IMR-90 (cell line): ENCODE results near the gene PPP1R3D. TPM values are rescaled to one million over a fixed set of nuclear protein-coding genes. Genes with fewer than 3 reads are reported as not detected.

Experiments used
- ATAC-seq: fragments of 200-7000 bp; cut with Tn5 transposase; 2 replicates; pipeline ENCODE4 v1.9.1; 2020; ENCODE audit warnings: low read depth, mild to moderate bottlenecking, moderate library complexity
- BruUV-seq: library from RNA; stranded (reverse); fragments of 400-500 nt; replicated peaks from 2 replicates; lab custom pipeline; 2021; lab: Mats Ljungman, UMichigan
- CTCF ChIA-PET: fragments of 300-600 bp; formaldehyde crosslinking; extraction: SDS; loops from one replicate; lab custom pipeline; 2021; ENCODE audit warnings: antibody characterized with exemption; lab: Yijun Ruan, JAX
- POLR2A ChIA-PET: fragments of 300-600 bp; sonication (Branson Sonifier 250); formaldehyde crosslinking; loops from one replicate; lab custom pipeline; 2022; ENCODE audit warnings: antibody characterized with exemption; ENCODE audit not compliant: unreplicated experiment; lab: Charles Lee
- DNase-seq: peaks from one replicate; pipeline ENCODE4 v3.0.0; 2013
- H2AFZ ChIP-seq: replicated peaks from 2 replicates; pipeline ENCODE3; 2013; ENCODE audit warnings: low read length, mild to moderate bottlenecking; ENCODE audit not compliant: poor library complexity
- H2AK5ac ChIP-seq: 2 replicates; pipeline ENCODE4 v1.6.1; 2013; ENCODE audit warnings: low read depth, low read length, inconsistent platforms
- H2AK9ac ChIP-seq: replicated peaks from 2 replicates; pipeline ENCODE3; 2013; ENCODE audit warnings: mild to moderate bottlenecking, low read depth, low read length, moderate library complexity; ENCODE audit not compliant: poor library complexity
- H2BK120ac ChIP-seq: 2 replicates; pipeline ENCODE4 v1.6.1; 2013; ENCODE audit warnings: low read depth, low read length, inconsistent platforms
- H2BK15ac ChIP-seq: 3 replicates; pipeline ENCODE4 v1.6.1; 2013; ENCODE audit warnings: low read depth, low read length, inconsistent platforms
- H2BK20ac ChIP-seq: 2 replicates; pipeline ENCODE4 v1.6.1; 2013; ENCODE audit warnings: low read depth, mild to moderate bottlenecking, inconsistent platforms, low read length, moderate library complexity
- H2BK5ac ChIP-seq: 2 replicates; pipeline ENCODE4 v1.6.1; 2013; ENCODE audit warnings: mild to moderate bottlenecking, low read depth, low read length, inconsistent platforms; ENCODE audit not compliant: poor library complexity, severe bottlenecking
- H3K14ac ChIP-seq: replicated peaks from 2 replicates; pipeline ENCODE4 v1.6.1; 2013; ENCODE audit warnings: low read depth, low read length, inconsistent platforms
- H3K18ac ChIP-seq: 2 replicates; pipeline ENCODE4 v1.6.1; 2013; ENCODE audit warnings: low read depth, low read length, control low read depth
- H3K23ac ChIP-seq: 2 replicates; pipeline ENCODE4 v1.6.1; 2013; ENCODE audit warnings: low read depth, low read length, inconsistent platforms
- H3K27ac ChIP-seq: 2 replicates; pipeline ENCODE4 v1.5.1; 2013; ENCODE audit warnings: mild to moderate bottlenecking, control low read depth, low read length; ENCODE audit not compliant: insufficient read depth
- H3K27me3 ChIP-seq: 2 replicates; pipeline ENCODE4 v1.6.1; 2013; ENCODE audit warnings: low read length; ENCODE audit not compliant: control insufficient read depth, insufficient read depth
- H3K36me3 ChIP-seq: 2 replicates; pipeline ENCODE4 v1.6.1; 2013; ENCODE audit warnings: low read length, mixed read lengths; ENCODE audit not compliant: control insufficient read depth, insufficient read depth
- H3K4ac ChIP-seq: 2 replicates; pipeline ENCODE4 v1.6.1; 2013; ENCODE audit warnings: low read depth, low read length, inconsistent platforms
- H3K4me1 ChIP-seq: 2 replicates; pipeline ENCODE4 v1.6.1; 2013; ENCODE audit warnings: low read length, mixed read lengths; ENCODE audit not compliant: control insufficient read depth, insufficient read depth
- H3K4me2 ChIP-seq: 2 replicates; pipeline ENCODE4 v1.6.1; 2013; ENCODE audit warnings: low read depth, mild to moderate bottlenecking, control low read depth, low read length, moderate library complexity
- H3K4me3 ChIP-seq: 2 replicates; pipeline ENCODE4 v1.5.1; 2013; ENCODE audit warnings: low read depth, mild to moderate bottlenecking, control low read depth, low read length, moderate library complexity; ENCODE audit not compliant: insufficient read depth
- H3K56ac ChIP-seq: 2 replicates; pipeline ENCODE4 v1.6.1; 2013; ENCODE audit warnings: low read length, inconsistent platforms; ENCODE audit not compliant: insufficient read depth; ENCODE audit errors: extremely low read depth
- H3K79me1 ChIP-seq, 2 experiments: 2 replicates each; pipeline ENCODE4 v1.6.1; 2013; ENCODE audit warnings: low read length in 2 of 2, inconsistent platforms in 1 of 2, low read depth in 1 of 2
- H3K9ac ChIP-seq: 2 replicates; pipeline ENCODE4 v1.6.1; 2013; ENCODE audit warnings: low read depth, low read length, control low read depth
- H3K9me1 ChIP-seq: 2 replicates; pipeline ENCODE4 v1.6.1; 2013; ENCODE audit warnings: low read length, inconsistent platforms; ENCODE audit not compliant: insufficient read depth
- H3K9me3 ChIP-seq: 2 replicates; pipeline ENCODE4 v1.6.1; 2013; ENCODE audit warnings: low read length; ENCODE audit not compliant: control insufficient read depth, insufficient read depth
- H4K20me1 ChIP-seq: 2 replicates; pipeline ENCODE4 v1.6.1; 2013; ENCODE audit warnings: low read length, inconsistent platforms; ENCODE audit not compliant: insufficient read depth
- H4K5ac ChIP-seq: 2 replicates; pipeline ENCODE4 v1.6.1; 2013; ENCODE audit warnings: mild to moderate bottlenecking, low read depth, low read length, control low read depth
- H4K8ac ChIP-seq, 2 experiments: 2 replicates each; pipeline ENCODE4 v1.6.1; 2013; ENCODE audit warnings: low read depth in 2 of 2, low read length in 2 of 2, control low read depth in 1 of 2, inconsistent platforms in 1 of 2
- H4K91ac ChIP-seq: 2 replicates; pipeline ENCODE4 v1.6.1; 2013; ENCODE audit warnings: low read depth, low read length, inconsistent platforms; ENCODE audit not compliant: insufficient read depth
- BHLHE40 ChIP-seq: fragments of 150-350 bp; IDR thresholded peaks from 2 replicates; pipeline ENCODE4 v1.6.1; 2016; ENCODE audit warnings: mild to moderate bottlenecking, low read depth, low read length
- CEBPB ChIP-seq: IDR thresholded peaks from 2 replicates; pipeline ENCODE4 v1.6.1; 2012; ENCODE audit warnings: low read depth, low read length, improper control_type of control experiment
- CHD1 ChIP-seq: IDR thresholded peaks from 2 replicates; pipeline ENCODE4 v1.6.1; 2012; ENCODE audit warnings: low read depth, low read length, improper control_type of control experiment
- CTCF ChIP-seq: conservative IDR thresholded peaks from 2 replicates; pipeline ENCODE4 v1.5.1; 2012; ENCODE audit warnings: mild to moderate bottlenecking, low read depth, low read length, improper control_type of control experiment
- ELK1 ChIP-seq: fragments of 150-350 bp; IDR thresholded peaks from 2 replicates; pipeline ENCODE4 v1.6.1; 2016; ENCODE audit warnings: low read depth, mild to moderate bottlenecking, low read length, moderate library complexity, borderline replicate concordance
- FOS ChIP-seq: fragments of 150-350 bp; IDR thresholded peaks from 2 replicates; pipeline ENCODE4 v1.6.1; 2016; ENCODE audit warnings: low read depth, low read length
- MAZ ChIP-seq: IDR thresholded peaks from 2 replicates; pipeline ENCODE4 v1.6.1; 2012; ENCODE audit warnings: low read depth, mild to moderate bottlenecking, low read length, improper control_type of control experiment, moderate library complexity, borderline replicate concordance
- MXI1 ChIP-seq: IDR thresholded peaks from 2 replicates; pipeline ENCODE4 v1.6.1; 2012; ENCODE audit warnings: low read depth, mild to moderate bottlenecking, low read length, moderate library complexity, borderline replicate concordance
- RAD21 ChIP-seq: IDR thresholded peaks from 2 replicates; pipeline ENCODE4 v1.6.1; 2012; ENCODE audit warnings: low read length, improper control_type of control experiment
- RCOR1 ChIP-seq: IDR thresholded peaks from 2 replicates; pipeline ENCODE4 v1.6.1; 2012; ENCODE audit warnings: mild to moderate bottlenecking, low read length, improper control_type of control experiment; ENCODE audit not compliant: insufficient replicate concordance
- RFX5 ChIP-seq: IDR thresholded peaks from 2 replicates; pipeline ENCODE4 v1.8.0; 2012; ENCODE audit warnings: low read depth, mild to moderate bottlenecking, low read length, moderate library complexity
- SMC3 ChIP-seq: fragments of 150-350 bp; IDR thresholded peaks from 2 replicates; pipeline ENCODE4 v1.6.1; 2016; ENCODE audit warnings: low read depth, mild to moderate bottlenecking, antibody characterized with exemption, low read length, moderate library complexity
- USF2 ChIP-seq: fragments of 150-350 bp; IDR thresholded peaks from 2 replicates; pipeline ENCODE4 v1.6.1; 2017; ENCODE audit warnings: mild to moderate bottlenecking, antibody characterized with exemption, low read length, low read depth
- WGBS, 2 experiments: methylation state at CpG; one replicate each; pipeline versions ENCODE4 v1.1.5 to v1.1.7; 2013; ENCODE audit warnings: missing lambda C conversion rate in 2 of 2; ENCODE audit not compliant: insufficient read length in 1 of 2; ENCODE audit errors: extremely low coverage in 2 of 2; 5-methylcytosine and 5-hydroxymethylcytosine counted together
- dilution Hi-C: fragments of 300-500 bp; cut with HindIII; formaldehyde crosslinking; loops from one replicate; pipeline ENCODE4 v1.14.3; 2018; ENCODE audit warnings: low sequenced_read_pairs; ENCODE audit not compliant: unreplicated experiment
- in situ Hi-C: fragments of 300-500 bp; cut with MboI; formaldehyde crosslinking; loops from 3 replicates; pipeline ENCODE4 v1.14.3; 2019; ENCODE audit warnings: low sequenced_read_pairs, inconsistent platforms, mixed read lengths
- intact Hi-C: fragments of 100-400 bp; cut with micrococcal nuclease; formaldehyde crosslinking; loops from 2 replicates; pipeline ENCODE4 v1.10.0; 2022
- polyA plus RNA-seq, 3 experiments: library from polyadenylated mRNA; depleted of rRNA; stranded (reverse); fragments of >200 nt; gene quantifications; 2 replicates each; pipeline ENCODE4 v1.2.3, GENCODE V29; 2012; ENCODE audit warnings: low replicate concordance in 1 of 3
- total RNA-seq: library from RNA; depleted of rRNA; stranded (reverse); fragments of >200 nt; gene quantifications from 2 replicates; pipeline ENCODE4 v1.2.3, GENCODE V29; 2012

Gene PPP1R3D
- total and polyA plus RNA-seq, 2 of the 4 experiments (the other 2 are of a cell fraction), result 1.6 to 2.7 TPM

GRCh38 chr20:59933849-59934585, 6.1 kb downstream of the PPP1R3D start:
- 6% methylated on average over 37 of the region's 59 CpGs; no CpG with 5 or more reads in 1 of the 2 experiments for WGBS, 2 experiments
- Histone ChIP-seq H4K5ac (no peak overlapping the region), H3K18ac (no peak overlapping the region), H2BK120ac (peak overlapping the region; percentile 19), H3K4me1 (peaks cover 5% of the 10 kb centered on the region), H3K4me2 (peak overlapping the region; percentile 77), H3K4ac (0 out of 2 replicates have a peak overlapping the region, but pooled peaks have one; percentile 3), H2AFZ (peak overlapping the region; percentile 97), H4K91ac (peak overlapping the region; percentile 34; the same call in 1 of the 2 replicates), H2BK20ac (no peak overlapping the region), H4K8ac (peak overlapping the region; percentile 52 to 56; a peak in 2 of 4 replicates), H3K4me3 (peak overlapping the region; percentile 51), H3K9me1 (no peaks in the 10 kb centered on the region), H3K27ac (no peak overlapping the region), H3K56ac (no peak overlapping the region), H3K79me1 (peaks cover 6 to 7% of the 10 kb centered on the region in 2 experiments; a peak in 3 of 4 replicates), H2AK9ac (peak overlapping the region; percentile 75), H4K20me1 (peaks cover 11% of the 10 kb centered on the region), H3K14ac (peak overlapping the region; percentile 37; the same call in 1 of the 2 replicates), H3K9me3 (no peaks in the 10 kb centered on the region), H3K27me3 (no peaks in the 10 kb centered on the region), H2BK15ac (no peak overlapping the region), H3K36me3 (no peaks in the 10 kb centered on the region), H3K23ac (no peak overlapping the region; the same call in 1 of the 2 replicates), H2BK5ac (no peak overlapping the region), H2AK5ac (no peak overlapping the region), H3K9ac (no peak overlapping the region)
- CTCF ChIA-PET, result interaction anchor here (0.7 to 1.7 kb wide), 14 partner anchors 8 to 1363 kb away, joined by 3 to 8 read pairs (median 3); no protein-coding TSS in a partner anchor
- ATAC-seq, result peak; percentile 96
- intact Hi-C loops, result no loop called here
- BruUV-seq, result no TSS peak
- DNase-seq, result peak; percentile 49
- POLR2A ChIA-PET, result no interaction called here
- dilution Hi-C loops, result no loop called here
- in situ Hi-C loops, result no loop called here
- no peak for TF ChIP-seq BHLHE40
- no peak for TF ChIP-seq MXI1
- TF ChIP-seq RFX5, result no peak
- no peak for TF ChIP-seq RCOR1
- no peak for TF ChIP-seq CHD1
- peak; percentile 59; the same call in 1 of the 2 replicates for TF ChIP-seq MAZ
- TF ChIP-seq ELK1, result no peak
- peak; percentile 29; the same call in 1 of the 2 replicates for TF ChIP-seq SMC3
- no peak for TF ChIP-seq CEBPB
- no peak for TF ChIP-seq FOS
- no peak for TF ChIP-seq USF2
- TF ChIP-seq RAD21, result peak; percentile 43
- TF ChIP-seq CTCF, result peak; percentile 80
